CD14-positive monocyte (primary cell): ENCODE results near the gene SSTR4. TPM values are rescaled to one million over a fixed set of nuclear protein-coding genes. Genes with fewer than 3 reads are reported as not detected.

ENCODE experiments used
- DNase-seq, 3 donors: peaks; one replicate each; pipeline ENCODE4 v3.0.0-alpha.2; 2011 to 2022
- H2AFZ ChIP-seq: 2 replicates; pipeline ENCODE4 v1.6.0; 2012; ENCODE audit warnings: mild to moderate bottlenecking, low read depth, low read length, inconsistent platforms; ENCODE audit not compliant: insufficient read depth, poor library complexity, severe bottlenecking
- H3K27ac ChIP-seq, 2 donors: 1 replicate in 1 of 2; 2 replicates in 1 of 2; pipeline ENCODE4 v1.5.1; 2012 to 2013; ENCODE audit warnings: low read length in 2 of 2, control low read depth in 1 of 2, inconsistent platforms in 1 of 2, low read depth in 1 of 2, mild to moderate bottlenecking in 1 of 2
- H3K27me3 ChIP-seq, 2 donors: one replicate each; pipeline versions ENCODE4 v1.6.0 to v1.6.1; 2011 to 2013; ENCODE audit warnings: low read length in 2 of 2; ENCODE audit not compliant: control insufficient read depth in 2 of 2, insufficient read depth in 2 of 2
- H3K36me3 ChIP-seq, 2 donors: replicated peaks in 1 of 2; 1 replicate in 1 of 2; 2 replicates in 1 of 2; pipeline versions ENCODE4 v1.5.1 to v1.6.1; 2012 to 2013; ENCODE audit warnings: low read length in 2 of 2, control low read depth in 1 of 2, inconsistent platforms in 1 of 2, mild to moderate bottlenecking in 1 of 2; ENCODE audit not compliant: insufficient read depth in 2 of 2, control insufficient read depth in 1 of 2
- H3K4me1 ChIP-seq, 2 donors: 1 replicate in 1 of 2; 2 replicates in 1 of 2; pipeline versions ENCODE4 v1.5.1 to v1.6.1; 2012 to 2013; ENCODE audit warnings: low read length in 2 of 2, control low read depth in 1 of 2, inconsistent platforms in 1 of 2, mild to moderate bottlenecking in 1 of 2, moderate library complexity in 1 of 2; ENCODE audit not compliant: insufficient read depth in 2 of 2, control insufficient read depth in 1 of 2
- H3K4me2 ChIP-seq: replicated peaks from 2 replicates; pipeline ENCODE3; 2012; ENCODE audit warnings: low read length, moderate library complexity, mild to moderate bottlenecking; ENCODE audit not compliant: poor library complexity, severe bottlenecking; ENCODE audit errors: extremely low read depth
- H3K4me3 ChIP-seq, 3 experiments: fragments of 200-600 bp in 1 of 3; sonication (generic) in 1 of 3; replicated peaks in 1 of 3; 1 replicate in 2 of 3; 2 replicates in 1 of 3; pipeline ENCODE4 v1.5.1; 2011 to 2013; ENCODE audit warnings: low read length in 3 of 3, mild to moderate bottlenecking in 3 of 3, control low read depth in 2 of 3, low read depth in 2 of 3, inconsistent platforms in 1 of 3, moderate library complexity in 1 of 3
- H3K79me2 ChIP-seq: 2 replicates; pipeline ENCODE4 v1.6.0; 2012; ENCODE audit warnings: mild to moderate bottlenecking, control low read depth, inconsistent platforms, low read length, moderate library complexity; ENCODE audit not compliant: insufficient read depth
- H3K9ac ChIP-seq: 2 replicates; pipeline ENCODE4 v1.6.0; 2017; ENCODE audit warnings: low read length, mild to moderate bottlenecking; ENCODE audit not compliant: insufficient read depth, poor library complexity, severe bottlenecking
- H3K9me3 ChIP-seq, 2 donors: replicated peaks in 1 of 2; 1 replicate in 1 of 2; 2 replicates in 1 of 2; pipeline versions ENCODE4 v1.5.1 to v1.6.1; 2012 to 2013; ENCODE audit warnings: low read length in 2 of 2, control low read depth in 1 of 2; ENCODE audit not compliant: control insufficient read depth in 1 of 2, insufficient read depth in 1 of 2
- H4K20me1 ChIP-seq: 2 replicates; pipeline ENCODE4 v1.6.0; 2012; ENCODE audit warnings: mild to moderate bottlenecking, low read length, control low read depth, moderate library complexity; ENCODE audit not compliant: insufficient read depth
- H3K27ac Mint-ChIP-seq, 7 donors: one replicate each; pipeline ENCODE4 v1.8.0; 2020; ENCODE audit warnings: mild to moderate bottlenecking in 7 of 7, mixed read lengths in 7 of 7, moderate library complexity in 6 of 7, inconsistent platforms in 2 of 7
- H3K27me3 Mint-ChIP-seq, 3 donors: one replicate each; pipeline ENCODE4 v1.8.0; 2021 to 2022; ENCODE audit warnings: low read depth in 3 of 3, mild to moderate bottlenecking in 3 of 3, mixed read lengths in 3 of 3, moderate library complexity in 3 of 3, inconsistent platforms in 1 of 3
- H3K36me3 Mint-ChIP-seq, 2 donors: one replicate each; pipeline ENCODE4 v1.8.0; 2020; ENCODE audit warnings: mixed read lengths in 2 of 2, inconsistent platforms in 1 of 2, mild to moderate bottlenecking in 1 of 2
- H3K4me1 Mint-ChIP-seq: one replicate; pipeline ENCODE4 v1.8.0; 2020; ENCODE audit warnings: mild to moderate bottlenecking, mixed read lengths
- H3K4me3 Mint-ChIP-seq, 2 donors: one replicate each; pipeline ENCODE4 v1.8.0; 2020; ENCODE audit warnings: mild to moderate bottlenecking in 2 of 2, mixed read lengths in 2 of 2, moderate library complexity in 1 of 2
- H3K9me3 Mint-ChIP-seq, 7 donors: one replicate each; pipeline ENCODE4 v1.8.0; 2020 to 2022; ENCODE audit warnings: mixed read lengths in 7 of 7, mild to moderate bottlenecking in 6 of 7, moderate library complexity in 6 of 7, inconsistent platforms in 2 of 7
- CTCF ChIP-seq: fragments of 200-600 bp; IDR thresholded peaks from one replicate; pipeline ENCODE4 v1.8.0; 2022; ENCODE audit warnings: antibody characterized with exemption, mild to moderate bottlenecking
- WGBS: methylation state at CpG from one replicate; pipeline ENCODE4 v1.1.5; 2013; ENCODE audit warnings: missing lambda C conversion rate; ENCODE audit not compliant: insufficient coverage; 5-methylcytosine and 5-hydroxymethylcytosine counted together
- intact Hi-C, 2 donors: fragments of 100-400 bp; cut with micrococcal nuclease; formaldehyde crosslinking; loops; one replicate each; pipeline versions ENCODE4 v1.15.0 to v1.15.1; 2023
- polyA plus RNA-seq, 3 donors: library from polyadenylated mRNA; depleted of rRNA in 1 of 3; unstranded in 2 of 3; stranded (reverse) in 1 of 3; fragments of 300-500 nt in 2 of 3; fragments of >200 nt in 1 of 3; fragmentation: Illumina TruSeq in 2 of 3; gene quantifications; 1 replicate in 2 of 3; 2 replicates in 1 of 3; pipeline ENCODE4 v1.2.3, GENCODE V29; 2012 to 2021

Gene SSTR4
- polyA plus RNA-seq, 3 donors = not detected

- Histone ChIP-seq H3K27ac (no peak overlapping the region), H3K79me2 (peaks cover 4% of the 10 kb centered on the region), H3K4me2 (no peak overlapping the region), H3K4me3 (no peak overlapping the region), H3K9ac (no peak overlapping the region), H3K9me3 (no peaks in the 10 kb centered on the region), H3K36me3 (peaks cover 17 to 39% of the 10 kb centered on the region in 2 donors), H3K27me3 (no peaks in the 10 kb centered on the region), H3K4me1 (no peaks in the 10 kb centered on the region), H2AFZ (no peak overlapping the region), H4K20me1 (peaks cover 22% of the 10 kb centered on the region)
- no peak overlapping the region for H3K27ac Mint-ChIP-seq
- peaks cover 51 to 65% of the 10 kb centered on the region in 2 donors for H3K36me3 Mint-ChIP-seq
- peaks cover 0 to 3% (median 0%) of the 10 kb centered on the region in 3 donors for H3K27me3 Mint-ChIP-seq
- peaks cover 8% of the 10 kb centered on the region for H3K4me1 Mint-ChIP-seq
- H3K9me3 Mint-ChIP-seq = peaks cover 0 to 2% (median 0%) of the 10 kb centered on the region in 7 donors
- no peak for TF ChIP-seq CTCF
- DNase-seq = no peak
- intact Hi-C loops = no loop called here
- WGBS = 100% methylated on average over 1 of the region's 4 CpGs
- H3K4me3 Mint-ChIP-seq = no peak overlapping the region
Measured at GRCh38 chr20:23071996-23072395, 36.9 kb downstream of the SSTR4 start.

- DNase-seq = no peak
- peaks cover 10% of the 10 kb centered on the region for H3K79me2 ChIP-seq
- no peak overlapping the region for H3K4me3 ChIP-seq
- H3K27ac ChIP-seq = no peak overlapping the region
- peak overlapping the region in 2 of 7 donors; percentile 40 to 52 for H3K27ac Mint-ChIP-seq
- H3K4me1 Mint-ChIP-seq = peaks cover 12% of the 10 kb centered on the region
- peaks cover 53 to 70% of the 10 kb centered on the region in 2 donors for H3K36me3 Mint-ChIP-seq
- H3K9me3 Mint-ChIP-seq = peaks cover 0 to 2% (median 0%) of the 10 kb centered on the region in 7 donors
- peaks cover 32% of the 10 kb centered on the region for H4K20me1 ChIP-seq
- H2AFZ ChIP-seq = no peak overlapping the region
- intact Hi-C loops = no loop called here
- TF ChIP-seq CTCF = no peak
- peaks cover 17 to 46% of the 10 kb centered on the region in 2 donors for H3K36me3 ChIP-seq
- H3K9me3 ChIP-seq = no peaks in the 10 kb centered on the region
- no peaks in the 10 kb centered on the region for H3K27me3 ChIP-seq
- no peak overlapping the region for H3K9ac ChIP-seq
- 95% methylated on average over 3 of the region's 11 CpGs for WGBS
- H3K27me3 Mint-ChIP-seq = peaks cover 0 to 3% (median 0%) of the 10 kb centered on the region in 3 donors
- H3K4me2 ChIP-seq = no peak overlapping the region
- H3K4me1 ChIP-seq = no peaks in the 10 kb centered on the region
- no peak overlapping the region for H3K4me3 Mint-ChIP-seq
Measured at GRCh38 chr20:23072892-23073586, 37.9 kb downstream of the SSTR4 start.
